GM21447 (cell line): ENCODE measurements around the gene HKDC1.
"Not testable (repeated sequence)": the region's sequence is repeated elsewhere in the genome, so short reads cannot be mapped to it uniquely, and the experiment has no call there.

Experiments used
- ATAC-seq: cut with Tn5 transposase; IDR thresholded peaks from one replicate; pipeline ENCODE4 v1.9.1; 2021; ENCODE audit not compliant: unreplicated experiment

The HKDC1 gene, protein sequence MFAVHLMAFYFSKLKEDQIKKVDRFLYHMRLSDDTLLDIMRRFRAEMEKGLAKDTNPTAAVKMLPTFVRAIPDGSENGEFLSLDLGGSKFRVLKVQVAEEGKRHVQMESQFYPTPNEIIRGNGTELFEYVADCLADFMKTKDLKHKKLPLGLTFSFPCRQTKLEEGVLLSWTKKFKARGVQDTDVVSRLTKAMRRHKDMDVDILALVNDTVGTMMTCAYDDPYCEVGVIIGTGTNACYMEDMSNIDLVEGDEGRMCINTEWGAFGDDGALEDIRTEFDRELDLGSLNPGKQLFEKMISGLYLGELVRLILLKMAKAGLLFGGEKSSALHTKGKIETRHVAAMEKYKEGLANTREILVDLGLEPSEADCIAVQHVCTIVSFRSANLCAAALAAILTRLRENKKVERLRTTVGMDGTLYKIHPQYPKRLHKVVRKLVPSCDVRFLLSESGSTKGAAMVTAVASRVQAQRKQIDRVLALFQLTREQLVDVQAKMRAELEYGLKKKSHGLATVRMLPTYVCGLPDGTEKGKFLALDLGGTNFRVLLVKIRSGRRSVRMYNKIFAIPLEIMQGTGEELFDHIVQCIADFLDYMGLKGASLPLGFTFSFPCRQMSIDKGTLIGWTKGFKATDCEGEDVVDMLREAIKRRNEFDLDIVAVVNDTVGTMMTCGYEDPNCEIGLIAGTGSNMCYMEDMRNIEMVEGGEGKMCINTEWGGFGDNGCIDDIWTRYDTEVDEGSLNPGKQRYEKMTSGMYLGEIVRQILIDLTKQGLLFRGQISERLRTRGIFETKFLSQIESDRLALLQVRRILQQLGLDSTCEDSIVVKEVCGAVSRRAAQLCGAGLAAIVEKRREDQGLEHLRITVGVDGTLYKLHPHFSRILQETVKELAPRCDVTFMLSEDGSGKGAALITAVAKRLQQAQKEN

DNA sequence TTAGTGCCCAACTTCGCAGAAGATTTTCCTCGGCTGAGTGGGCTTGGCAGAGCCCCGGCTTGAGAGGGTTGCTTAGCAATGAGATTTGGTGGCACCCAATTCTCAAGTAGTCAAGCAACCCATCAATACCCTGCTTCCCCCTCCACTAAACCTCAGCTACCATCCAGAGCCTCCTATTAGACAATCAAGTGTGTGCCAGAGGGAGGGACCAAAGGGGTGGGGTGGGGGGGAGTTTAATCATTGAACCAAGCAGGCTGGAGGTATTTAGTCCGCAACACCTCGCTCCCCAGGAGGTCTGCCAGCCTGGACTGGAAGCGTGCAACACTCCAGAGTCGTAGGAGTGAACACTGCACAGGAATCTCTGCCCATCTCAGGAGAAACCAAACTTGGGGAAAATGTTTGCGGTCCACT is at the start of gene HKDC1:
Gene HKDC1, plus strand, starts transcription at position 292 of the 411 bp plus-strand sequence. Its CDS starts 104 bp downstream, at position 396.
- ATAC-seq: no peak

DNA sequence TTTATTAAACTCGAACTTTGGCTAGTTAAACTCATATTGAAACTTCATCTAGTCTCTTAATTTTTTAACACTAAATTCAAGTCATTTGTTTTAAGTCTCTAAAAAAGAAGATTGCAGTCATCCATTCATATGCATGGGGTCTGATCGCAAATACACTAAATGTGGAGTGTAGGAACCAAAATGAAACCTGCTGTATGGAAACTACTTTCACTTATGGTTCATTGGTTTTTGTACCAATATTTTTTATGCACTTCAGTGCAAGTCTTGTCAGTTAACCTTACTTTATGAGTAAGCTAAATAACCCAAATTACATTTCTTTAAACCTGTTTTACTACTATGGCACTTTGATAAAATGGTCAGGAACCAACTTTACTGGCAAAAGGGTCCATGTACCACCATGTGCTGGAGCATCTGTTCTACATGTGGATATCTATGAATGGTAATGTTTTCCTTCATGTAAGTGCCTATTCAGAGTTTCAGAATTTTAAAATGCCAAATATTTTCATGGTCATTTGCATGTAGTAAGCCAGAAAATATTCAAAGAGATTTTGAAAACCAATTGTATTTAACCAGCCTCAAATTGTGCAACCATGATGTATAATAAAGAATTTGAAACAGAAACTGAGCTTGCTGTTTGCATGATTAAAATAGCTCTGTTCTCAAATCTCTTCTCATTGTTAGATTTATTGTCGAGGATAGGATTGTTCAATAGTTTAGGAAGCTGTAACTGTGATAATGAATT is 47.7 kb upstream of the HKDC1 start:
- ATAC-seq: no peak

DNA sequence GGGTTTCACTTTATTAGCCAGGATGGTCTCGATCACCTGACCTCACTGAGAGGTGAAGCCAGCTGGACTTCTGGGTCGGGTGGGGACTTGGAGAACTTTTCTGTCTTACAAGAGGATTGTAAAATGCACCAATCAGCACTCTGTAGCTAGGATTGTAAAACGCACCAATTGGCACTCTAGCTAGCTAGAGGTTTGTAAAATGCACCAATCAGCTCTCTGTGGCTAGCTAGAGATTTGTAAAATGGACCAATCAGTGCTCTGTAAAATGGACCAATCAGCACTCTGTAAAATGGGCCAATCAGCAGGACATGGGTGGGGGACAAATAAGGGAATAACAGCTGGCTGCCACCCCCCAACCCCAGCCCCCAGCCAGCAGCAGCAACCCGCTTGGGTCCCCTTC is 44.8 kb upstream of the HKDC1 start:
- ATAC-seq: not testable (repeated sequence)

DNA sequence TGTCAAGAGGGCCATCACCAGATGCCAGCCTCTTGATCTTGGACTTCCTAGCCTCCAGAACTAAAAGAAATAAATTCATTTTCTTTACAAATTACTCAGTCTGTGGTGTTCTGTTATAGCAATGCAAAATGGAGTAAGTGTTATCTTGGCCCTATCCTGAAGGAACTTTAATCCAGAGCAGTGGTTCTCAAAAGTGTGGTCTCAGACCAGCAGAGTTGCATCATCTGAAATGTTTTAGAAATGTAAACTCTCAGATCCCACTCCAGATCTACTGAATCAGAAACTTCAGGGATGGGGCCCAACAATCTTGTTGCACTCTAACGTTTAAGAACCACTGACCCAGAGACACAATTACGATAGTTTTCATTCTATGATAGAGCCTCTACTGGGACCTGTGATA is 43.3 kb upstream of the HKDC1 start:
- no peak for ATAC-seq

DNA sequence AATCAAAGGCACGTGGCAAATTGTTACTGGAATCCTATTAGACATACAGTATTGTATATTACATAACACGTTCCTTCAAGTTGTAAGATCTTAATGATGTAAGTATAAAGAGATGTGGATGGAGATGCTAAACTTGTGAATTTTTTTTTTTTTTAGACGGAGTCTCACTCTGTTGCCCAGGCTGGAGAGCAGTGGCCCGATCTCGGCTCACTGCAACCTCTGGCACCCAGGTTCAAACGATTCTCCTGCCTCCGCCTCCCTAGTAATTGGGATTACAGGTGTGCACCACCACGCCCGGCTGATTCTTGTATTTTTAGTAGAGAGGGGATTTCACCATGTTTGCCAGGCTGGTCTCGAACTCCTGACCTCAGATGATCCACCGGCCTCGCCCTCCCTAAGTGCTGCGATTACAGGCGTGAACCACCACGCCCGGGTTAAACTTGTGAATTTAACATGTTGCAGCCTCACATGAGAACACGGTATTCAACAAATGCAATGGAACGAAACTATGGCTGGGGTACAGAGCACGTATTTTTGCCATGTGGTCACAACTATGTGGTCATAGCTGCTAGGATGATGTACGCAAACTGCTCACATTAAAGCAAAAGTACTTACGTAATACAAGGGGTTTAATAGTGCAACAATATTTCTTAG is 40.9 kb upstream of the HKDC1 start:
- peak; percentile 15 for ATAC-seq

DNA sequence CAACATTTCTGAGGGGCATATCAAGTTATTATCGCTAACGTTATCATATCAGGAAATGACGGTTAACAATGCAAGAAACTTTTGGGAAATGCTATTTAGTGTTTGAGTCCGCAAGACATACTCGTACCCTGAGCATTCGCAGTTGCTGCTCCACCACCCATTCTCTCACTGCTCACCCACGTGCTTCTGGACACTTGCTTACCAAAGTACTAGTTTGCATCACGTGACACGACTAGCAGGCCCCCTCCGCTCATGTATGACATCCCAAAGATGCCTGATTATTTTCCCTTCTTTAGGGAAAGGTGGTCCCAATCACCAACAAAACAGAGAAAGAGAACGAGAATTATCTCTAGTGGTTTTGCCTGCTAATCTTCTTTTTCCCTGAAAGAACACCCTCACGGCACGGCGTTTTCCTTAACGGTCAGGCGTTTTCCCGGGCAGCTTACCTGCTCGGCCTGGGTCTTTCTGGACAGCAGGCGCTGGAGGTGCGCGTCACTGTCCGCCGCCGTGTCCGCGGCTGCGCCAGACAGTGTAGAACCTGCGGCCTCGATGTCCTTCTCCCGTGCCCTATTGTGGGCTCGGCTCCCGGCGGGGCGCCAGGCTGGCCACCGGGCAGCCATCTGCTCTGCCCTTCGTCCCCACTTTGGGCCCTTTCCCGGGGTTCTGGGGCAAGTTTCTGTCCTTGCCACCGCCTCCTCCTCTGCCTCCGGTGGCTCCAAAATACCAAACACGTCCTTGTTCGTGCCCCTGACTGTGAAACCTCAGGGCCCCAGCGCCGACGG is 40.2 kb upstream of the HKDC1 start, which contains the start of gene SUPV3L1:
Gene SUPV3L1, plus strand, starts transcription at position 492 of the 782 bp plus-strand sequence. Its CDS starts 58 bp downstream, at position 550.
- peak; percentile 88 for ATAC-seq

DNA sequence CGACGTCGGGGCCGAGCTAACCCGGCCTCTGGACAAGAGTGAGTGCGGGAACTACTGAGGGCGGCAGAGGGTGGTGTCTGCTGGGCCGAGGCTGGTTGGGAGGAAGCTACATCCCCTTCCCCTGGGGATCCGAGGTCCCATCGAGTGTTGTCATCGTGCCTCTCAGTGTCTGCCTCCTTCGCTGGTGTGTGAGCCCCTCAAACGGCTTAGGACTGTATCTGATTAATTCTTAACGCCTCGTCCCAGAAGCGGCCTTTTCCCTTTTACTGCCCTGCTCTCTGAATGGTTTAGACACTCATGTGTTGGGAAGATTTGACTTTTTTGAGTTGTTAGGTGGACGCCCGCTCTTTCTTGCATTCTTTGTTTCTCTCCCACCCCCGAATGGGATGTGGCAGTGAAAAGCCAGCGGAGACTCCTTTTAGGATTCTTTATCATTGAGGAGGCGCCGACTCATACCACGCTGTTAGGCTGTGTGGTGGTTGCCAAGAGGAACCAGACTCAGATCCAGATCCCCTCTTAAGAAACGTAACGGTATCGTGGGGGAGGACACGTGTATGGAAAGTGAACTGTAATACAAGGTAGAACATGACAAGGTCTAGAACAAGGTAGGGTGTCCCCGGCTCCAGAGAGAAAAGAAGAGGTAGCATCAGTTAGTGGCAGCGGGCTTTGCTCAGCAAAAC is 39.5 kb upstream of the HKDC1 start:
- no peak for ATAC-seq

DNA sequence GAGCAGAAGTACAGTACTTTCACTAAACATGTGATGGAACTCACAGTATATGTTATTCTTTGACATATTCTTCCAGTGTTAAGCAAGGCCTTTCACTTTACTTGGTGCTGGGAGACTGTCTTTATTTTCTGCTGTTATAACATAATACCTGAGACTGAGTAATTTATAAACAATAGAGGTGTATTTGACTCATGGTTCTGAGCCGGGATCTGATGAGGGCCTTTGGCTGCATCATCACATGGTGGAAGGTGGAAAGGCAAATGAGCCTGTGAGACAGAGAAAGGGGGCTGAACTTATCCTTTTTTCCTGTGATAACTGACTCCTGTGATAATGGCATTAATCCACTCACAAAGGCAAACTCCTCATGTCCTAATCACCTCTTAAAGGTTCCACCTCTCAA is 38.7 kb upstream of the HKDC1 start:
- ATAC-seq: no peak

DNA sequence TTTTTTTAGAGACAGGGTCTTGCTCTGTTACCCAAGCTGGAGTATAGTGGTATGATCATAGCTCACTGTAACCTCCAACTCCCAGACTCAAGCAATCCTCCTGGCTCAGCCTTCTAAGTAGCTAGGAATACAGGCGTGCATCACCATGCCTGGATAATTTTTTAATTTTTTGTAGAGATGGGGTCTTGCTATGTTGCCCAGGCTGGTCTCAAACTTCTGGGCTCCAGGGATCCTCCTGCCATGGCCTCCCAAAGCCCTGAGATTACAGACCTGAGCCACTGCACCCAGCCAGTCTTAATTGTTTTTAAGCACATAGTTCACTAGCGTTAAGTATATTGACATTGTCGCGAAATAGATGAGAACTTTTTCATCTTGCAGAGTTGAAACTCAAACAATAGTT is 38.1 kb upstream of the HKDC1 start:
- ATAC-seq: no peak

DNA sequence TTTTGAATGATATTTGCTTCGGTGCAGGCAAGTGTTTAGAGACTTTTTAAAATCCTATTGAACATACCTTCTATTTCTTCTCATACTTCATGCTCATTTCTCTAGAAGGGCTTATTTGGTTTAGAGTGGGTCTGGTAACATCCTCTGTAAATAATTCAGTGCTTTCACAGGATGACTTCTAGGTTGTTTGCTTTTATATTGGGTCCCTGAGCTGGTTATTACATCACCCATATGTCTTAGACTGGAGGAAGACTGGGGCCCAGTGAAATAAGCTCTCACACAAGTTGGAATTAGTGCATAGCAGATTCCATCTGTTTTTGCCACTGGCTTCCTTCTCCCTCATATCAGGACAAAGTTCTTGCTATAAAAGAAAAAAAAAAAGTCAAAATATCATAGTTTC is 33.6 kb upstream of the HKDC1 start:
- ATAC-seq: no peak

DNA sequence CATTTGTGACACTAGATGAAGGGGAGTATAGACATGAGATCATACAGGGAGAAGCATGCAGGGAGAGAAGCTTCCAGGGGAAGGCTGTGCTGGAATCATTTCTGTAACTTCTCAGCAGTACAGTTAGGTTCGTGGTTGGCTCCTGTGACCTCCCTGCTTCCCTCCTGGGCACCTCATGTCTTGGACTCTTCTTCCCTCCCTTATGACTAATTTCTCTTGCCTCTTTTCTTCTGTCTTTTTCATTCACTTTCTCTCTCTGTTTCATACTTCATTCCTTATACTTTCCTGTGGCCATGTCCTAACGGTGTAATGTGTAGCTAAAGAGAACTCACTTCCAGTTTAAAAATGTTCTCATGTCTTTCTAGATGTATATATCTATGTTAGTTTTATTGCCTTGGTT is 19.1 kb upstream of the HKDC1 start:
- ATAC-seq: no peak

DNA sequence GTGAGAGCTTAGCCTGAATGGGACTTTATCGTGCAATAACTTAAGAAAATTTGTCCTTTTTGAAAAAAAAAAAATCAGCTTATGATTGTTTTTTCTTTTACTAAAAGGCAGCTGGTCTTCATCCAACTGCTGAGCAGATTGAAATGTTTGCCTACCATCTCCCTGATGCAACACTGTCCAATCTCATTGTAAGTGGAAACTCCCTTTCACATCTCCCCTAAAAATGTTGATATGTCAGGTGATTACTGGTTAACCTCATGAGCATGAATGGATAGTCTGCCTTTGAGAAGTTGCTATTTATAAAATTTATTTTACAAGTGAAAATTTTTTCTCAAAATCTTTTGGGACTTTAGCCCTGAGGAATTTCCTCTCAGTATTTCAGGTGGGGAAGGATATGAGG is 17.8 kb upstream of the HKDC1 start:
- no peak for ATAC-seq

DNA sequence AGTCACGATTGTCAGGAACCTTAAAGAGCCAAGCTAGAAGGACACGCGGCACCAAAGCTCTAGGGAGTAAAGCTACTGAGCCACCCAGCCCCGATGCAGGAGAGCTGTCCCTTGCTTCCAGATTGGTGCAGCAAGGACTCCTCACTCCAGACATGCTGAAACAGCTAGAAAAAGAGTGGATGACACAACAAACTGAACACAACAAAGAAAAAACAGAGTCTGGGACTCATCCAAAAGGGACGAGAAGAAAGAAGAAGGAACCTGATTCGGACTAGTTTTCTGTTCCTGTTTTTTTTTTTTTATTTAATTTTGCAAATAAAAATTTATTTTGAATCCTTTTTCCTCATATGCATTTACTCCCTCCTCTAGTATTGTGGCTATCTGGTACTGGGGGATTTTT is 11.4 kb upstream of the HKDC1 start:
- no peak for ATAC-seq

DNA sequence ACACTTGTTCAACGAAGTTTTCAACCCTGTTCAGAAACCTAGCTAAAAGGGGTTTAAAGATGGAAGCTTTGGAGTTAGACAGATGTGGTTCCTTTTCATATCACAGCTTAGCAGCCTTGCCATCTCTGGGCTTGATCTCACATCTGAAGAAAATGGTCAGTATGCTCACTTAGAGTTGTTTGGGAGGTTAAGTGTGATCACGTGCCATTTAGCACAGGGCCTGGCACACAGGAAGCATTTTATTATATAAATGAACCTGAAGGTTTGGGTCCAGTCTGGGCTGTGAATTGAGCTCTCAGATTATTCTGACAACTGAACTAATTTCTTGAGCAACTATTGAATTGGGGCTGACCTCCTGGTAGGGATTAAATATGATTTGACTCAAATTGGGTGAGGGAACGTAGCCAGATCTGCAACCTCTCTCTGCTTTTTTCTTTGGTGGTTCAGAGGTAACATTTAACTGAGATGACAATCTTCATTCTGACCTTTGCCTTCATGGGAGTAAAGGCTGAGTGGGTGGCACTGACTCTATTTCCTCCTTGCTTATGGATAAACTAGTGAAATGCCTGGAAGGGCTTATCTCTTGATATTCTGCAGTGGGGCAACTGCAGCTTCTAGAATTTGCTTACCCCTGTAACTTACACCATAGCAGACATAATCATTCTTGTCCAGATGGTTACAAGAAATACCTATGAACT is 10.2 kb upstream of the HKDC1 start:
- ATAC-seq: no peak

DNA sequence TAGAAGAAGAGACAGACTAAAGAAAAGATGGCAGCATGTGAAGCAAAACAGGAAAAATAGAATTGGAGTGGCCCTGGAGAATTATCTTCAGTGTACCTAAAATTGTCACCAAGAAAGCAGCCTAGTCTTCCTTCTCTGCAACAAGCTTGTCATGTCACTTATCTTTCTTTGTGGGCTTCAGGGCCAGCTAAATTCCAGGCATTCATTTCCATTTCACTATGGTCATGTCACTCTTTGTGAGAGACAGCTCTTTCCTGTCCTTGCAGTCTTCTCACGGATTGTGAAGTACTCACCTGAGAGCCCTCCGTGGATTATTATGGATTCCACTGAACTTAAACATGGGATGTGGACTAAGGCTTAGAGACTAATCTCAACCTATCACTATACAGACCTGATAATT is 9.0 kb upstream of the HKDC1 start:
- no peak for ATAC-seq

DNA sequence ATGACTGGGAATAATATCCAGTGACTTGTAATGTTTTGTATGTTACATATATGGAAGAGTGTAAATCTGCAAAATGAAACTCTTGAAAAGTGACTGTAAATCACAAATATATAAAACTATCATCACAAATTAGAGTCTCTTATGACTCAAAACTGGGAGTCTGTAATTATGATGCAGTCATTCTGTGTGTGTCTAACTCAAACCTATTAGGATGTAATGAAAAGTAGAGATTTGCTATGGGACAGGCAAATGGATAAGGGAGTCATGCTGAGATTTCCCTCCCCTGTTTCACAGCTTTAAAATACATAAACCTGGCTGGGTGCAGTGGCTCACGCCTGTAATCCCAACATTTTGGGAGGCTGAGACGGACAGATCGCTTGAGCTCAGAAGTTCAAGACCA is 8.6 kb upstream of the HKDC1 start:
- no peak for ATAC-seq

DNA sequence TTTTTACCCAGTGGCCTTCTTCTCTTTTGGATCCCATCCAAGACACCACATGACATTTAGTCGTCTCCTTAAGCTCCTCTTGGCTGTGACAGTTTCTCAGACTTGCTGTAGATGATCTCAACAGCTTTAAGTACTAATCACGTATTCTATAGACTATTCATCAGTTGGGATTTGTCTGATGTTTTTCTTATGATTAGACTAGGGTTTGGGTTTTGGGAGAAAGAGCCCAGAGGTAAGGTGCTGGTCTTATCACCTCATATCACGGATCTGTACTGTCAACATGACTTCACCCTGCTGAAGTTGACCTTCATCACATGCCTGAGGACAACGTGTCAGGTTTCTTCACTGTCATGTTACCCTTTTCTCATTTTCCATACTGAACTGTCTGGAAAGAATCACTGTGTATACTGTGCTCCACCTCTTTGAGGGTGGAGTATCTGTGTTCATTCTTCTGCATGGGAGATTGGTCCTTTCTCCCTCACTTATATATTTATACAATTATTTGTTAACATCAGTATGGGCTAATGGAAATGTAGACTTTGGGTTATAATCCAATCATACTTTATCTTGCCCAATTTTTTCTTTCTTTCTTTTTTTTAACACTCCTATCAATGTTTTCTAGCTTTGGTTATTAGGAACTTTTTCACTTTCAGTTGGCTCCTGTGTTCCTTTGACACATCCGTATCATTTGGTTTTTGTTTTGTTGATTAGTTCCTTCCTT is 6.4 kb upstream of the HKDC1 start:
- no peak for ATAC-seq

DNA sequence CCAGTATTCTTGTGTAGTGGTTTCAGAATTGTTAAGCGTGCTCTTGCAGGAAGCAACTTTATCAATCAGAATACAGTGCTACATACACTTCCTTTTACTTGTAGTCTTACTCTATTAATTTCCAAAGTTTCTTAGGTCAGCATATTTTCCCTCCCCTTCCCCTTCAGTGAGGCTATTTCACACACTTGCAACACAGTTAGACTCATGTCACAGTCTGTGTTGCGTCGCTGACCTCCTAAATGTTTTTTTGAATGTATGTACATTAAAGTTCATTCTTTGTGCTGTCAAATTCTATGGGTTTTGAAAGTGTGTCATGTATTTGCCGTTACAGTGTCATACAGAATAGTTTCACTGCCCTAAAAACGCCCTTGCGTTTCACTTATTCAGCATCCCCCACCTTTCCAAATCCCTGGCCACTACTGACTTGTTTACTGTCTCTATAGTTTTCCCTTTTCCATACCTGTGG is 5.4 kb upstream of the HKDC1 start:
- ATAC-seq: no peak
